ENCODE results near the gene SNAI1.

SNAI1 gene

DNA sequence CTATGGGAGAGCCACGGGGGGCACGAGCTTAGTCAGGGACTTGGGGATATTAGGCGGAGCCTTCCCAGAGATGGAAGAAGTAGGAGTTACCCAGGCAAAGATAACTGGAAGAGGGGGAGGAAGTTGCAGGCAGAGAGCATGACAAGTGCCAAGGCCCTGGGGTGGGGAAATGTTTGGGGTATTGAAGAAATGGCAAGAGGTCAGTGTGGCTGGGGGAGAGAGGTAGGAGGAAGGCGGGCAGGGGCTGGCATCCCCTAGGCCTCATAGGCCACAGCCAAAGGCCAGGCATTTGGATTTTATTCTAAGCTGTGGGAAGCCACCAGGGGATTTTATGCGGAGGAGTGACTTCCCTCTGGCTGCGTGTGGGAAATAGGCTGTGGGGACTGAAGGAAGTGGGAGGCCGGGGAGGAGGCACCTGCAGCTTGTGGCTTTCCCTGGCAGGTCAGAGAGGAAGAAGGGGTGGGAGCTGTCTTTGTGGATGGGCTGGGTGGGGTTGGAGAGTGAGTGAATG, 22.7 kb downstream of the SNAI1 start:
- no peak overlapping the region for H3K27ac ChIP-seq (ENCODE audit: low read depth, low read length)
- no peak overlapping the region for H3K4me2 ChIP-seq (ENCODE audit: low read depth, low read length, poor library complexity, severe bottlenecking)
- H2AFZ ChIP-seq (ENCODE audit: low read depth, low read length, severe bottlenecking), result no peak overlapping the region

DNA sequence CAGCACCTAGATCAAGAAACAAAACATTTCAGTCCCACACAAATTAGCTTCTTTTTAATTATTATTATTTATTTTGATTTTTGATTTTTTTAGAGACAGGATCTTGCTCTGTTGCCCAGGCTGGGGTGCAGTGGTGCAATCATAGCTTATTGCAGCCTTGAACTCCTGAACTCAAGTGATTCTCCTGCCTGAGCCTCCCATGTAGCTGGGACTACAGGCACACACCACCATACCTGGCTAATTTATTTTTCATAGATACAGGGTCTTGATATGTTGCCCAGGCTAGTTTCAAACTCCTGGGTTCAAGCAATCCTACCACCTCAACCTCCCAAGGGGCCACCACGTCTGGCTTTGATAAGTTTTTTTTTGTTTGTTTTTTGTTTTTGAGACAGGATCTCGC, 24.6 kb downstream of the SNAI1 start:
- H3K79me2 ChIP-seq (ENCODE audit: insufficient read depth, low read length), result no peaks in the 10 kb centered on the region
- no peaks in the 10 kb centered on the region for H3K36me3 ChIP-seq (ENCODE audit: low read length)
- no peak overlapping the region for H2AFZ ChIP-seq (ENCODE audit: low read depth, low read length, severe bottlenecking)
- no peaks in the 10 kb centered on the region for H3F3A ChIP-seq (ENCODE audit: insufficient read depth)
- no peak overlapping the region for H3K4me2 ChIP-seq (ENCODE audit: low read depth, low read length, poor library complexity, severe bottlenecking)
- H4K20me1 ChIP-seq (ENCODE audit: low read depth, low read length), result no peaks in the 10 kb centered on the region
- no peaks in the 10 kb centered on the region for H3K9me2 ChIP-seq (replicated peaks; ENCODE audit: insufficient read depth, low read length)
- no peak overlapping the region for H3K27ac ChIP-seq (ENCODE audit: low read depth, low read length)
- TF ChIP-seq EZH2phosphoT487 (conservative IDR thresholded peaks at IDR 0.05; ENCODE audit: low read length), result no peak
- TF ChIP-seq, protein P1, sequence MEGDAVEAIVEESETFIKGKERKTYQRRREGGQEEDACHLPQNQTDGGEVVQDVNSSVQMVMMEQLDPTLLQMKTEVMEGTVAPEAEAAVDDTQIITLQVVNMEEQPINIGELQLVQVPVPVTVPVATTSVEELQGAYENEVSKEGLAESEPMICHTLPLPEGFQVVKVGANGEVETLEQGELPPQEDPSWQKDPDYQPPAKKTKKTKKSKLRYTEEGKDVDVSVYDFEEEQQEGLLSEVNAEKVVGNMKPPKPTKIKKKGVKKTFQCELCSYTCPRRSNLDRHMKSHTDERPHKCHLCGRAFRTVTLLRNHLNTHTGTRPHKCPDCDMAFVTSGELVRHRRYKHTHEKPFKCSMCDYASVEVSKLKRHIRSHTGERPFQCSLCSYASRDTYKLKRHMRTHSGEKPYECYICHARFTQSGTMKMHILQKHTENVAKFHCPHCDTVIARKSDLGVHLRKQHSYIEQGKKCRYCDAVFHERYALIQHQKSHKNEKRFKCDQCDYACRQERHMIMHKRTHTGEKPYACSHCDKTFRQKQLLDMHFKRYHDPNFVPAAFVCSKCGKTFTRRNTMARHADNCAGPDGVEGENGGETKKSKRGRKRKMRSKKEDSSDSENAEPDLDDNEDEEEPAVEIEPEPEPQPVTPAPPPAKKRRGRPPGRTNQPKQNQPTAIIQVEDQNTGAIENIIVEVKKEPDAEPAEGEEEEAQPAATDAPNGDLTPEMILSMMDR (IDR thresholded peaks at IDR 0.05; ENCODE audit: insufficient read depth, low read length, poor library complexity, severe bottlenecking), result no peak
- H3K9ac ChIP-seq (ENCODE audit: low read length), result no peak overlapping the region
- no peaks in the 10 kb centered on the region for H3K9me3 ChIP-seq (ENCODE audit: insufficient read depth, low read length)
- no peaks in the 10 kb centered on the region for H3K27me3 ChIP-seq (ENCODE audit: low read length)
- no peak overlapping the region for H3K4me3 ChIP-seq (ENCODE audit: insufficient read depth, low read length, poor library complexity, severe bottlenecking)

More for the DNA sequence above, 22.7 kb downstream of the SNAI1 start:
- Histone ChIP-seq H3K36me3 (ENCODE audit: low read length) (no peaks in the 10 kb centered on the region), H4K20me1 (ENCODE audit: low read depth, low read length) (no peaks in the 10 kb centered on the region), H3K4me3 (ENCODE audit: insufficient read depth, low read length, poor library complexity, severe bottlenecking) (no peak overlapping the region), H3K79me2 (ENCODE audit: insufficient read depth, low read length) (no peaks in the 10 kb centered on the region), H3K9me2 (replicated peaks; ENCODE audit: insufficient read depth, low read length) (no peaks in the 10 kb centered on the region), H3K27me3 (ENCODE audit: low read length) (no peaks in the 10 kb centered on the region), H3K9ac (ENCODE audit: low read length) (no peak overlapping the region), H3F3A (ENCODE audit: insufficient read depth) (no peaks in the 10 kb centered on the region), H3K9me3 (ENCODE audit: insufficient read depth, low read length) (no peaks in the 10 kb centered on the region)
- TF ChIP-seq, protein P1 (IDR thresholded peaks at IDR 0.05; ENCODE audit: insufficient read depth, low read length, poor library complexity, severe bottlenecking), result no peak
- TF ChIP-seq EZH2phosphoT487 (conservative IDR thresholded peaks at IDR 0.05; ENCODE audit: low read length), result no peak

DNA sequence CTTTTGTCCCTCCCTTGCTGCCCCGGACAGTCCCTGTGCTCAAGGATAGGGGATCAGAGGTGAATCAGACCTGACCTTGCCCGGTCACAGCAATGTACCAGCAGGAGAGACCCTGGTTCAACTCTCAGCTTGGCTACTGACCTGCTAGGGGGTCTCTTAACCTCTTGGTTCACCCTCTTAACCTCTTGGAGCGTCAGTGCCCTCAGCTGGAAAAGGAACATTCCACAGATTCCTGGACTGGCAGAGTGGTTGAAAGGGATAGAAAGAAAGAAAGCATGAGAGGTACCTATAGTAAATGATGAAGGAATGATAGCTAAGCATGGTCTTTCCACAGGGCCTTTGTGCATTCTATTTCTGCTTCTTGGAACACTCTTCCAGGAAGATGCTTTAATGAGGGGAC, 25.2 kb downstream of the SNAI1 start:
- H3K4me3 ChIP-seq (ENCODE audit: insufficient read depth, low read length, poor library complexity, severe bottlenecking), result no peak overlapping the region
- H4K20me1 ChIP-seq (ENCODE audit: low read depth, low read length), result no peaks in the 10 kb centered on the region
- no peaks in the 10 kb centered on the region for H3K27me3 ChIP-seq (ENCODE audit: low read length)
- H3K9me3 ChIP-seq (ENCODE audit: insufficient read depth, low read length), result no peaks in the 10 kb centered on the region
- no peaks in the 10 kb centered on the region for H3K36me3 ChIP-seq (ENCODE audit: low read length)
- H3K9ac ChIP-seq (ENCODE audit: low read length), result no peak overlapping the region
- H3K9me2 ChIP-seq (replicated peaks; ENCODE audit: insufficient read depth, low read length), result no peaks in the 10 kb centered on the region
- no peak overlapping the region for H3K27ac ChIP-seq (ENCODE audit: low read depth, low read length)
- H3K79me2 ChIP-seq (ENCODE audit: insufficient read depth, low read length), result no peaks in the 10 kb centered on the region
- H3K4me2 ChIP-seq (ENCODE audit: low read depth, low read length, poor library complexity, severe bottlenecking), result no peak overlapping the region
- H3F3A ChIP-seq (ENCODE audit: insufficient read depth), result no peaks in the 10 kb centered on the region
- no peak overlapping the region for H2AFZ ChIP-seq (ENCODE audit: low read depth, low read length, severe bottlenecking)
- TF ChIP-seq EZH2phosphoT487 (conservative IDR thresholded peaks at IDR 0.05; ENCODE audit: low read length), result no peak
- TF ChIP-seq, protein P1 (IDR thresholded peaks at IDR 0.05; ENCODE audit: insufficient read depth, low read length, poor library complexity, severe bottlenecking), result no peak
